ENCODE results near the gene IL36B.
"Not testable (repeated sequence)": the region's sequence is repeated elsewhere in the genome, so short reads cannot be mapped to it uniquely, and the experiment has no call there.

The IL36B gene

GRCh38 chr2:113052396-113052917, at the start of gene IL36B:
IL36B (minus strand) TSS chr2:113052867.
- DNase-seq (ENCODE audit: low read depth, low spot score): no peak

DNA sequence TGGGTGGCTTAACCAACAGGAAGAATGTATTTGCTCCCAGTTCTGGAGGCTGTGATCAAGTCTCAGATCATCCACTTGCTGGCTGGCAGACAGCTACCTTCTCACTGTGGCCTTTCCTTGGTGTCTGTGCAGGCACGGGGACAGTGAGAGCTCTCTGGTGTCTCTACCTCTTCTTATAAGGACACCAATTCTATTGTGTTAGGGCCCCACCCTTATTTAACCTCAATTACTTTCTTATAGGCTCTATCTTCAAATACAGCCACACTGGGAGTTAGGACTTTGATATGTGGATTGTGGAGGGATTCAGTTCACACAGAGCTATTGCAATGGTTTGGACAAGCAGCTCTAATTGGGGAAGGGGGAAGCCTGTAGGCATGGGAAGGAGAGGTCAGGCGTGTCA, 49.5 kb upstream of the IL36B start:
- DNase-seq (ENCODE audit: low read depth, low spot score): no peak

GRCh38 chr2:113098532-113098931, 45.9 kb upstream of the IL36B start:
- DNase-seq (ENCODE audit: low read depth, low spot score): no peak

GRCh38 chr2:113098041-113098440, 45.4 kb upstream of the IL36B start:
- no peak for DNase-seq (ENCODE audit: low read depth, low spot score)

- not testable (repeated sequence) for DNase-seq (ENCODE audit: low read depth, low spot score)
These were observed 44.4 kb upstream of the IL36B start for GRCh38 chr2:113096842-113097618.

DNA sequence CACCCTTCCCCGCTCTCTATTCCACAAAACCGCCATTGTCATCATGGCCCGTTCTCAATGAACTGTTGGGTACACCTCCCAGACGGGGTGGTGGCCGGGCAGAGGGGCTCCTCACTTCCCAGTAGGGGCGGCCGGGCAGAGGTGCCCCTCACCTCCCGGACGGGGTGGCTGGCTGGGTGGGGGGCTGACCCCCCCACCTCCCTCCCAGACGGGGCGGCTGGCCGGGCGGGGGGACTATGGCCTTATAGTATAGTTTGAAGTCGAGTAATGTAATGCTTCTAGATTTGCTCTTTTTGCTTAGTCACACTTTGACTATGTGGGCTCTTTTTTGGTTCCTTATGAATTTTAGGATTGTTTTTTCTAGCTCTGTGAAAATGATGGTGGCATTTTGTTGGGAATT, 43.6 kb upstream of the IL36B start:
- not testable (repeated sequence) for DNase-seq (ENCODE audit: low read depth, low spot score)

DNA sequence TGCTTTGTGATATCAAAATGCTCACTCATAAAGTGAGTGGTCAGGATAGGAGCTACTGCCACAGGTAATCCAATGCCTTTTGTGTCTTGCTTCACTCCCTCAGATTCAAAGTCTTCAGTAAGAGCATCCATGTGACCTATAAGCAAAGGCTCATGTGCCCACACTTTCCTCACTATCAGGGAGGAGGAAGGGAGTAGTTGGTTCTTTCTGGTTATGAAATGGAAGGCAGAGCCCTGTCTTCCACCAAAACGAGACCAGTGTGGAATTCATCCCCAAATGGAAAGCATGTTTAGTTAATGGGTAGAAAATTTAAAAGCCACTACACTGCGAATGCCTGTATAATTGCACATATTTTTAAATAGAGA, 40.9 kb upstream of the IL36B start:
- no peak for DNase-seq (ENCODE audit: low read depth, low spot score)

- no peak for DNase-seq (ENCODE audit: low read depth, low spot score)
These were observed 40.4 kb upstream of the IL36B start for GRCh38 chr2:113092864-113093612.

DNA sequence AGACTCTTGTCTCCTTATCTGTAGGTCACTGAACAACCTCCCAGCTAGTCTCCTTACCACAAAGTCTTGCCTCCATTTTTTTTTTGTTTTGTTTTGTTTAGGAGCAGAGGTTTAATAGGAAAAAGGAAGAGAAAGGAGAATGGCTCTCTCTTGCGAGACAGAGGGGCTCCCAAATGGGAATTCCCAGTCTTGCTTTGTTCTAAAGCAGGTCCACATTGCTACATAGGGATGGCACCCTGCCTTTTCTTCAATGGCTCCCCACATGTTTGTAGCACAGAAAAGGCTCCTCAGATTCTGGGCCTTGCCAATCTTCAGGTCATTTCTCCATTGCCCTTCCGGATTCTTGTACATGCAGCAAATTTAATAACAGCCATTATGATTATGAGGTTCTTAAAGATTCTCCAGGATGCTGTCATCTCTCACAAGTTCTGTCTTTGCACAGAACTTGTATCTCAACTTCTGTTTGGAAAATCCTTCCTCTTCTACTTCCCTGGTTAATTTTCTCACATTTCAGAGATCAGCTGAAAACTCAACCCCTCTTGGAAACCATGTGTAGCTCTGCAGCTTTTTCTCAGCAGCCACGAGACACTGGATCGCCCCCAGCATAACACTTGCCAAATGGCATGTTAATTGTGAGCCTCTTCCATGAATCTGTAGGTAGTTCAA, 38.7 kb upstream of the IL36B start:
- no peak for DNase-seq (ENCODE audit: low read depth, low spot score)

- DNase-seq (ENCODE audit: low read depth, low spot score): no peak
These were observed 37.2 kb upstream of the IL36B start for GRCh38 chr2:113089916-113090315.

- no peak for DNase-seq (ENCODE audit: low read depth, low spot score)
These were observed 35.7 kb upstream of the IL36B start for GRCh38 chr2:113088213-113088992.

- no peak for DNase-seq (ENCODE audit: low read depth, low spot score)
These were observed 32.9 kb upstream of the IL36B start for GRCh38 chr2:113085542-113085941.

DNA sequence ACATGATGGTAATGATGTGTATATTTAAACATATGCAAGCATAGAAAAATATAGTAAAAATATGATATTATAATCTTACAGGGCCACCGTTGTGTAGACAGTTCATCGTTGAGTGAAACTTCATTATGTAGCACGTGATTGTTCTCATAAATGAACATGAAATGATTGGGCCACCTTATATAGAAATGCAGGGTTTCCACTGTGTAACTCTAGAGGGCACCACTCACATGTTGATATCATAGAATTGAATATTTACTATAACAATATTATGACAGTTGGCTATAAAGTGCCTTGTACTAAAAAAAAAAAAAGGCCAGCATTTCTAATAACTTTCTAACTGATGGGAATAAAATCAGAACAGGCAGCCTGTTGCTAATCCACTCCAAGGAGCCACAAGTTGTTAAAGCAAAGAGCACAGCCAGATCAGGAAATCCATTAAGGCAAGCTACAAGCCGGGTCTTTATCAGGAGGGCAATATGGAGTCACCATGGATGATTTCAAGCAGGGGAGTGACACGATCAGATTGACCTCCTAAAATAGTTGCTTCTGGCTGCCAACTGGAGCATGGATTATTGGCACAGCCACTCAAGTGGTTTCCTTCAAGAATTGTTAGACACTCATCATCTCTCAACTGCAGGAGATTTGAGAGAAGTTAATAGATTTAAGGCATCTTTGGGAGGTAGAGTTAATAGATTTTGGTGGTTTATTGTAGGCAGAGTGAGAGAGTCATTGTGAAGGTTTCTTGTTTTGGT, 31.8 kb upstream of the IL36B start:
- no peak for DNase-seq (ENCODE audit: low read depth, low spot score)

DNA sequence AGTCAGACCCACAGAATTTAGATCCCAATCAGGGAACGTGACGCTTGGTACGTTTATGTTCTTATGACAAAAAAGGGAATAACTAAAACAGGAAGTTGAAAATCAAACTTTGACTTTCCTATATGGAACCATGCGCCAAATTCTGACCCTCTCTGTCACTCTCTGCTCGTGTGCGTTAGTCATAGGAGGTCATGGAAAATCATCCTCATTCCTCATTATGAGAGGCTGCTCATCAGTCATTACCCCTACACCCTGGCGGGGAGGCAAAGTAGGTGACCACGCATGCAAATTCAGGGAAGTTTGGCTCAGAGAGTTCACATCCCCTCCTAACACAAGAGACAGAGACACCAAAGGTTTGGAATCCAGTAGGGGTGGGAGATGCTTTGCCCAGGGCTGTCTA, 30.6 kb upstream of the IL36B start:
- DNase-seq (ENCODE audit: low read depth, low spot score): no peak

- DNase-seq (ENCODE audit: low read depth, low spot score): no peak
These were observed 29.0 kb upstream of the IL36B start for GRCh38 chr2:113081488-113082210.

DNA sequence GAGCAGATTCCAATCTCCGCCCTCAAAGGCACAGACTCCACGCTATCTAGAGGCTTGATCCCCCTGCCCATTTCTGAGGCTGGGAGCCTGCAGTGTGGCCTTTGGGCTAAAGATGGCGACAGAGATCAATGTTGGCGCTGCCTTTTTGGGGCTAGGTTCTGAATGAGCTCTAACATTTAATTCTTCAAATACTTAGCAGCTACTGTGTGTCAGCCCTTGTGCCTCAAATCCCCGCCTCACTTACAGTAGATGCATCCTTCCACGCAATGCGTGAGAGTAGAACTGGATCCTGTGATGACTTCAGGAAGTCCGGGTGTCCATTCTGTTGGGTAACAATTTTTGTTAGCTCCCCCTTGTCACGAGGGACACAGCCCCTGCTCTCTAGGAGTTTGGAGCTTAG, 27.5 kb upstream of the IL36B start:
- no peak for DNase-seq (ENCODE audit: low read depth, low spot score)

DNA sequence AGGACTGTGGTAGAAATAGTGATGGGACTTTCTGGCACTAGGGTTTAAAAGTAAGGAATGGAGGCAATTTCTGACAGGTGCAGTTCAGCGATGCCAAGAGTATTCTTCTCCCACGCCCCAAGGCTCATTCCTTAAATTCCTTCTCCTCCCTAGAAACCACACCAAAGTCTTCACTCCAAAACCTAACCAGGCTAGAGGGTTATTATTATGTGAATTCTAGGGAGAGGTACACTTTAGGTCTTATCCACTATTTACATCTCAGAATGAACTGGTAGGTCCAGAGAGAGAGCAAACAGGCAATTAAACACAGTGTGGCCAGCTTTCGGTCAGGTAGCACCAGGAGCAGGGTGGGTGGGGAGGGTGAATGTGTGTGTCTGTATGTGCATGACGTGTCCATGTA, 26.5 kb upstream of the IL36B start:
- no peak for DNase-seq (ENCODE audit: low read depth, low spot score)

- no peak for DNase-seq (ENCODE audit: low read depth, low spot score)
These were observed 25.7 kb upstream of the IL36B start for GRCh38 chr2:113078350-113078839.

- no peak for DNase-seq (ENCODE audit: low read depth, low spot score)
These were observed 25.3 kb upstream of the IL36B start for GRCh38 chr2:113077921-113078320.
